CD4-positive, alpha-beta T cell (primary cell): ENCODE data around the gene KNDC1. TPM values are rescaled to one million over a fixed set of nuclear protein-coding genes. Genes with fewer than 3 reads are reported as not detected.
A peak's percentile ranks its signal among the peaks of the same experiment; 100 is the strongest.

Experiments
- ATAC-seq: fragments of 200-7000 bp; cut with Tn5 transposase; one replicate; pipeline ENCODE4 v1.10.0; 2022; ENCODE audit warnings: mild to moderate bottlenecking; ENCODE audit not compliant: poor library complexity
- CTCF ChIA-PET: fragments of 350-600 bp; sonication (Branson Sonifier 250); formaldehyde crosslinking; loops from one replicate; lab custom pipeline; 2021; ENCODE audit warnings: antibody characterized with exemption, inconsistent platforms; lab: Charles Lee
- POLR2A ChIA-PET: fragments of 350-600 bp; sonication (Branson Sonifier 250); formaldehyde crosslinking; loops from one replicate; lab custom pipeline; 2021; ENCODE audit warnings: antibody characterized with exemption, inconsistent platforms; lab: Charles Lee
- DNase-seq, 14 experiments: peaks; one replicate each; pipeline ENCODE4 v3.0.0-alpha.2; 2013 to 2020; ENCODE audit warnings: mixed read lengths in 2 of 14
- H3K27ac ChIP-seq, 2 donors: one replicate each; pipeline versions ENCODE4 v1.5.1 to v1.7.0; 2013; ENCODE audit warnings: low read length in 2 of 2, low read depth in 1 of 2, mild to moderate bottlenecking in 1 of 2
- H3K27me3 ChIP-seq, 2 experiments: 1 replicate in 1 of 2; 2 replicates in 1 of 2; pipeline versions ENCODE4 v1.6.1 to v1.7.0; 2013; ENCODE audit warnings: low read length in 2 of 2, control low read depth in 1 of 2, mild to moderate bottlenecking in 1 of 2, moderate library complexity in 1 of 2; ENCODE audit not compliant: insufficient read depth in 2 of 2, control insufficient read depth in 1 of 2
- H3K36me3 ChIP-seq: one replicate; pipeline ENCODE4 v1.6.1; 2013; ENCODE audit warnings: low read length, control low read depth; ENCODE audit not compliant: insufficient read depth
- H3K4me1 ChIP-seq: one replicate; pipeline ENCODE4 v1.6.1; 2013; ENCODE audit warnings: low read length, control low read depth; ENCODE audit not compliant: insufficient read depth
- H3K4me3 ChIP-seq: one replicate; pipeline ENCODE4 v1.5.1; 2013; ENCODE audit warnings: mild to moderate bottlenecking, low read length, moderate library complexity
- H3K9me3 ChIP-seq, 2 experiments: 1 replicate in 1 of 2; 2 replicates in 1 of 2; pipeline versions ENCODE4 v1.6.1 to v1.7.0; 2013; ENCODE audit warnings: low read length in 2 of 2, mild to moderate bottlenecking in 2 of 2, control low read depth in 1 of 2, moderate library complexity in 1 of 2; ENCODE audit not compliant: control insufficient read depth in 1 of 2, insufficient read depth in 1 of 2
- H3K27ac Mint-ChIP-seq: one replicate; pipeline ENCODE4 v1.8.0; 2020; ENCODE audit warnings: mixed read lengths
- H3K27me3 Mint-ChIP-seq: one replicate; pipeline ENCODE4 v1.8.0; 2021; ENCODE audit warnings: mixed read lengths
- H3K36me3 Mint-ChIP-seq: one replicate; pipeline ENCODE4 v1.8.0; 2021; ENCODE audit warnings: low read depth, mixed read lengths
- H3K4me1 Mint-ChIP-seq: one replicate; pipeline ENCODE4 v1.8.0; 2021; ENCODE audit warnings: low read depth, mixed read lengths
- H3K4me3 Mint-ChIP-seq: one replicate; pipeline ENCODE4 v1.8.0; 2020; ENCODE audit warnings: mild to moderate bottlenecking, mixed read lengths
- H3K9me3 Mint-ChIP-seq: one replicate; pipeline ENCODE4 v1.8.0; 2020; ENCODE audit warnings: mixed read lengths
- CTCF ChIP-seq: fragments of 200-600 bp; IDR thresholded peaks from one replicate; pipeline ENCODE4 v1.8.0; 2022; ENCODE audit warnings: antibody characterized with exemption, mild to moderate bottlenecking
- intact Hi-C, 2 experiments: fragments of 100-400 bp; cut with DNase I in 1 of 2; cut with micrococcal nuclease in 1 of 2; formaldehyde crosslinking; loops; one replicate each; pipeline versions ENCODE4 v1.15.1 to v1.9.0; 2023 to 2025; cut with DNase I, micrococcal nuclease
- total RNA-seq, 174 experiments: library from RNA in 2 of 174; stranded (reverse) in 2 of 174; gene quantifications; one replicate each; pipeline ENCODE4 v1.2.3 and lab custom pipeline; 2021 to 2026

Gene KNDC1
- total RNA-seq, 2 experiments from 2014 or later, result not detected

DNA sequence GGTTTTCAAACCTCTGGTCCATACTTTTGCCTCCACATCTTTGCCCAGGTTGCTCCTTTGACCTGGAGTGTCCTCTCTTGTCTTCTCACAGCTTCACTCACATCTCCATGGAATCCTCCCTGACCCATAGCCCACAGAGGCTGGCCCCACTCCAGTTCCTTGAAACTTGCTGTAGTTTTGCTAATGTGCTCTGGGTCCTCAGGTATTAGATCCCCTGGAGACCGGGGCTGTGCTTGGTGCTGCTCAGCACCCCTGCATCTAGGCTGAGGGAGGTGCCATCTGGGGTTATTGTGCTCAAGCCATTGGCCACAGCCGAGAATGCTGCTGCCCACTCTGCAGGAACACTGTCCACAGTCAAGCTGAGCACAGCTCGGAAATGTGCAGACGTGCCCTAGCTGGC is 16.5 kb downstream of the KNDC1 start:
- no peak for ATAC-seq
- Histone ChIP-seq H3K4me3 (no peak overlapping the region), H3K27me3 (peaks cover 0 to 7% of the 10 kb centered on the region in 2 experiments), H3K4me1 (no peaks in the 10 kb centered on the region), H3K27ac (no peak overlapping the region), H3K9me3 (peaks cover 0 to 20% of the 10 kb centered on the region in 2 experiments), H3K36me3 (no peaks in the 10 kb centered on the region)
- TF ChIP-seq CTCF, result no peak
- Mint-ChIP-seq H3K9me3 (no peaks in the 10 kb centered on the region), H3K27ac (no peak overlapping the region), H3K4me3 (no peak overlapping the region), H3K4me1 (no peaks in the 10 kb centered on the region), H3K27me3 (peaks cover 21% of the 10 kb centered on the region), H3K36me3 (no peaks in the 10 kb centered on the region)
- intact Hi-C loops, result no loop called here
- no peak for DNase-seq
- ChIA-PET CTCF (no interaction called here), POLR2A (no interaction called here)

- Mint-ChIP-seq H3K36me3 (no peaks in the 10 kb centered on the region), H3K27me3 (peaks cover 14% of the 10 kb centered on the region), H3K27ac (no peak overlapping the region), H3K9me3 (no peaks in the 10 kb centered on the region), H3K4me1 (no peaks in the 10 kb centered on the region), H3K4me3 (no peak overlapping the region)
- H3K27me3 ChIP-seq, result peaks cover 0 to 3% of the 10 kb centered on the region in 2 experiments
- H3K9me3 ChIP-seq, result peaks cover 0 to 20% of the 10 kb centered on the region in 2 experiments
- DNase-seq (no peak), ATAC-seq (no peak)
- POLR2A ChIA-PET, result no interaction called here
- H3K4me1 ChIP-seq, result no peaks in the 10 kb centered on the region
- CTCF ChIA-PET, result no interaction called here
- no peak overlapping the region for H3K4me3 ChIP-seq
- no peaks in the 10 kb centered on the region for H3K36me3 ChIP-seq
- TF ChIP-seq CTCF, result no peak
- no peak overlapping the region for H3K27ac ChIP-seq
- intact Hi-C loops, result no loop called here
Measured at GRCh38 chr10:133177380-133178157, 17.6 kb downstream of the KNDC1 start.

GRCh38 chr10:133178357-133179127 is 18.5 kb downstream of the KNDC1 start:
- ChIA-PET CTCF (no interaction called here), POLR2A (no interaction called here)
- Histone ChIP-seq H3K9me3 (peaks cover 0 to 22% of the 10 kb centered on the region in 2 experiments), H3K27me3 (no peaks in the 10 kb centered on the region), H3K27ac (no peak overlapping the region), H3K4me1 (no peaks in the 10 kb centered on the region), H3K4me3 (no peak overlapping the region), H3K36me3 (no peaks in the 10 kb centered on the region)
- H3K36me3 Mint-ChIP-seq, result no peaks in the 10 kb centered on the region
- intact Hi-C loops, result no loop called here
- no peak overlapping the region for H3K4me3 Mint-ChIP-seq
- no peak overlapping the region for H3K27ac Mint-ChIP-seq
- DNase-seq, result peak in 1 of 14 experiments; percentile 3
- peaks cover 7% of the 10 kb centered on the region for H3K27me3 Mint-ChIP-seq
- no peaks in the 10 kb centered on the region for H3K9me3 Mint-ChIP-seq
- ATAC-seq, result no peak
- no peak for TF ChIP-seq CTCF
- no peaks in the 10 kb centered on the region for H3K4me1 Mint-ChIP-seq
